HG03280 (cell line): Measurements from ENCODE around the gene TRIM47.
A peak's percentile ranks its signal among the peaks of the same experiment; 100 is the strongest.
"Not testable (repeated sequence)": the region's sequence is repeated elsewhere in the genome, so short reads cannot be mapped to it uniquely, and the experiment has no call there.

Experiments
- ATAC-seq: cut with Tn5 transposase; IDR thresholded peaks from one replicate; pipeline ENCODE4 v1.9.1; 2021; ENCODE audit warnings: mild to moderate bottlenecking, moderate library complexity; ENCODE audit not compliant: unreplicated experiment

The TRIM47 gene

GRCh38 chr17:75872434-75873351, 5.7 kb downstream of the TRIM47 start:
- ATAC-seq, result no peak

- not testable (repeated sequence) for ATAC-seq
Measured at GRCh38 chr17:75870228-75870627, 8.2 kb downstream of the TRIM47 start.

GRCh38 chr17:75869282-75870141, 8.9 kb downstream of the TRIM47 start:
- no peak for ATAC-seq

GRCh38 chr17:75868730-75869281, 9.6 kb downstream of the TRIM47 start:
- ATAC-seq, result not testable (repeated sequence)

- not testable (repeated sequence) for ATAC-seq
Measured at GRCh38 chr17:75865404-75866188, 12.8 kb downstream of the TRIM47 start.

GRCh38 chr17:75864887-75865286, 13.5 kb downstream of the TRIM47 start:
- peak; percentile 17 for ATAC-seq

- ATAC-seq, result peak; percentile 86
Measured at GRCh38 chr17:75864448-75864871, 13.9 kb downstream of the TRIM47 start.

- no peak for ATAC-seq
Measured at GRCh38 chr17:75861927-75862317, 16.5 kb downstream of the TRIM47 start.

GRCh38 chr17:75859358-75859757, 19.0 kb downstream of the TRIM47 start:
- ATAC-seq, result not testable (repeated sequence)

GRCh38 chr17:75856062-75856756, 22.2 kb downstream of the TRIM47 start:
- ATAC-seq, result peak; percentile 33

GRCh38 chr17:75855310-75856061, 22.9 kb downstream of the TRIM47 start, which contains the start of gene WBP2:
TSS of gene WBP2 (minus strand) at chr17:75855335. CDS start at chr17:75855297, 38 bp downstream.
- peak; percentile 85 for ATAC-seq

GRCh38 chr17:75854881-75855309, 23.5 kb downstream of the TRIM47 start:
- ATAC-seq, result no peak

GRCh38 chr17:75854101-75854748, 24.2 kb downstream of the TRIM47 start:
- no peak for ATAC-seq

GRCh38 chr17:75853433-75853832, 24.9 kb downstream of the TRIM47 start:
- ATAC-seq, result no peak

- ATAC-seq, result not testable (repeated sequence)
Measured at GRCh38 chr17:75851693-75851991, 26.7 kb downstream of the TRIM47 start.

GRCh38 chr17:75850928-75851692, 27.3 kb downstream of the TRIM47 start:
- ATAC-seq, result no peak

GRCh38 chr17:75849724-75850123, 28.7 kb downstream of the TRIM47 start:
- ATAC-seq, result no peak

- no peak for ATAC-seq
Measured at GRCh38 chr17:75849279-75849646, 29.1 kb downstream of the TRIM47 start.
